D721Med (cell line): Measurements from ENCODE around the gene LRRC59.
"Not testable (repeated sequence)": the region's sequence is repeated elsewhere in the genome, so short reads cannot be mapped to it uniquely, and the experiment has no call there.

Experiments
- DNase-seq: peaks from one replicate; pipeline ENCODE4 v3.0.0; 2011; ENCODE audit warnings: low spot score; ENCODE audit not compliant: insufficient read length
- FAIRE-seq: peaks from 2 replicates; lab custom pipeline; 2011; peaks lifted over from hg19 to GRCh38; lab: Jason Lieb, UNC
- CTCF ChIP-seq: IDR thresholded peaks from 2 replicates; pipeline ENCODE4 v1.5.1; 2012; ENCODE audit warnings: mild to moderate bottlenecking, control low read depth; ENCODE audit not compliant: insufficient read depth; ENCODE audit errors: missing control alignments

The LRRC59 gene

GRCh38 chr17:50424246-50424995 lies 27.1 kb upstream of the LRRC59 start:
- TF ChIP-seq CTCF: no peak
- no peak for DNase-seq
- no peak for FAIRE-seq

GRCh38 chr17:50423553-50424159 lies 26.3 kb upstream of the LRRC59 start:
- no peak for DNase-seq
- no peak for TF ChIP-seq CTCF
- no peak for FAIRE-seq

- no peak for FAIRE-seq
- no peak for TF ChIP-seq CTCF
- DNase-seq: no peak
Observed at GRCh38 chr17:50422738-50423137, 25.4 kb upstream of the LRRC59 start.

GRCh38 chr17:50421308-50422051 lies 24.2 kb upstream of the LRRC59 start:
- no peak for DNase-seq
- no peak for TF ChIP-seq CTCF
- FAIRE-seq: no peak

GRCh38 chr17:50420419-50421112 lies 23.2 kb upstream of the LRRC59 start:
- no peak for TF ChIP-seq CTCF
- FAIRE-seq: no peak
- no peak for DNase-seq

GRCh38 chr17:50419577-50419976 lies 22.3 kb upstream of the LRRC59 start:
- FAIRE-seq, DNase-seq: not testable (repeated sequence)

GRCh38 chr17:50414808-50415207 lies 17.5 kb upstream of the LRRC59 start:
- TF ChIP-seq CTCF: no peak
- FAIRE-seq (no peak), DNase-seq (no peak)
